Panc1 (cell line): ENCODE measurements around the gene PTPRK. TPM values are rescaled to one million over a fixed set of nuclear protein-coding genes. Genes with fewer than 3 reads are reported as not detected.

Source experiments
- ATAC-seq: fragments of 200-7000 bp; cut with Tn5 transposase; 2 replicates; pipeline ENCODE4 v1.9.1; 2020; ENCODE audit warnings: mild to moderate bottlenecking, moderate library complexity
- BruUV-seq: library from RNA; stranded (reverse); fragments of 400-500 nt; replicated peaks from 2 replicates; lab custom pipeline; 2021; lab: Mats Ljungman, UMichigan
- CTCF ChIA-PET: fragments of 300-600 bp; sonication (Branson Sonifier 250); formaldehyde crosslinking; loops from one replicate; lab custom pipeline; 2022; ENCODE audit warnings: antibody characterized with exemption; lab: Charles Lee
- POLR2A ChIA-PET: fragments of 300-600 bp; sonication (Branson Sonifier 250); formaldehyde crosslinking; loops from one replicate; lab custom pipeline; 2022; ENCODE audit warnings: antibody characterized with exemption; lab: Charles Lee
- DNase-seq: peaks from one replicate; pipeline ENCODE4 v3.0.0-alpha.2; 2010; ENCODE audit warnings: low read depth, low spot score
- H3K27ac ChIP-seq: 2 replicates; pipeline ENCODE4 v1.5.1; 2011; ENCODE audit warnings: mild to moderate bottlenecking, low read length, inconsistent platforms
- H3K27me3 ChIP-seq: fragments of 200-500 bp; sonication (Bioruptor generic); 2 replicates; pipeline ENCODE4 v1.6.0; 2014; ENCODE audit warnings: low read length, inconsistent platforms; ENCODE audit not compliant: control insufficient read depth, insufficient read depth
- H3K36me3 ChIP-seq: fragments of 200-500 bp; sonication (Bioruptor generic); 2 replicates; pipeline ENCODE4 v1.5.1; 2014; ENCODE audit warnings: inconsistent platforms, mild to moderate bottlenecking, low read length, moderate library complexity; ENCODE audit not compliant: control insufficient read depth, insufficient read depth
- H3K4me1 ChIP-seq: 2 replicates; pipeline ENCODE4 v1.5.1; 2011; ENCODE audit warnings: inconsistent platforms, mild to moderate bottlenecking, low read length, moderate library complexity; ENCODE audit not compliant: control insufficient read depth, insufficient read depth
- H3K4me3 ChIP-seq, 2 experiments: 2 replicates each; pipeline ENCODE4 v1.5.1; 2011 to 2012; ENCODE audit warnings: low read depth in 2 of 2, low read length in 2 of 2, mild to moderate bottlenecking in 2 of 2, inconsistent platforms in 1 of 2, moderate library complexity in 1 of 2
- H3K9me3 ChIP-seq: fragments of 200-500 bp; sonication (Bioruptor generic); 2 replicates; pipeline ENCODE4 v1.5.1; 2014; ENCODE audit warnings: low read depth, mild to moderate bottlenecking, inconsistent platforms, low read length, moderate library complexity; ENCODE audit not compliant: control insufficient read depth, insufficient read depth
- POLR2AphosphoS5 ChIP-seq: IDR thresholded peaks from 2 replicates; pipeline ENCODE4 v1.6.1; 2012; ENCODE audit warnings: mild to moderate bottlenecking, low read depth, low read length, moderate library complexity
- SIN3A ChIP-seq: IDR thresholded peaks from 2 replicates; pipeline ENCODE4 v1.6.1; 2012; ENCODE audit warnings: low read depth, mild to moderate bottlenecking, low read length, moderate library complexity, borderline replicate concordance; ENCODE audit not compliant: insufficient read depth
- TCF7L2 ChIP-seq: IDR thresholded peaks from 2 replicates; pipeline ENCODE4 v1.6.1; 2011; ENCODE audit warnings: mild to moderate bottlenecking, low read depth, low read length, inconsistent platforms
- in situ Hi-C: cut with HindIII; loops from 2 replicates; pipeline ENCODE4 v1.10.0; 2016; ENCODE audit warnings: low sequenced_read_pairs, low pct_unique_long_range_greater_than_20kb
- intact Hi-C: fragments of 100-400 bp; cut with micrococcal nuclease; formaldehyde crosslinking; loops from one replicate; pipeline ENCODE4 v1.10.0; 2022; ENCODE audit not compliant: unreplicated experiment
- total RNA-seq: library from RNA; stranded (reverse); gene quantifications from one replicate; pipeline ENCODE4 v1.2.1, GENCODE V29; 2021; ENCODE audit not compliant: unreplicated experiment
- TF ChIP-seq, protein P1 (sequence below), 2 experiments: IDR thresholded peaks; 2 replicates each; pipeline ENCODE4 v1.6.1; 2011 to 2012; ENCODE audit warnings: low read depth in 2 of 2, control low read depth in 1 of 2, low read length in 1 of 2, mild to moderate bottlenecking in 1 of 2, moderate library complexity in 1 of 2; ENCODE audit not compliant: insufficient read depth in 1 of 2
- TF ChIP-seq, protein P2 (sequence below): fragments of 450-650 bp; IDR thresholded peaks from 2 replicates; pipeline ENCODE4 v1.5.1; 2017; ENCODE audit warnings: mild to moderate bottlenecking

PTPRK gene
- total RNA-seq, 1 experiment from 2014 or later: 61.8 TPM

DNA sequence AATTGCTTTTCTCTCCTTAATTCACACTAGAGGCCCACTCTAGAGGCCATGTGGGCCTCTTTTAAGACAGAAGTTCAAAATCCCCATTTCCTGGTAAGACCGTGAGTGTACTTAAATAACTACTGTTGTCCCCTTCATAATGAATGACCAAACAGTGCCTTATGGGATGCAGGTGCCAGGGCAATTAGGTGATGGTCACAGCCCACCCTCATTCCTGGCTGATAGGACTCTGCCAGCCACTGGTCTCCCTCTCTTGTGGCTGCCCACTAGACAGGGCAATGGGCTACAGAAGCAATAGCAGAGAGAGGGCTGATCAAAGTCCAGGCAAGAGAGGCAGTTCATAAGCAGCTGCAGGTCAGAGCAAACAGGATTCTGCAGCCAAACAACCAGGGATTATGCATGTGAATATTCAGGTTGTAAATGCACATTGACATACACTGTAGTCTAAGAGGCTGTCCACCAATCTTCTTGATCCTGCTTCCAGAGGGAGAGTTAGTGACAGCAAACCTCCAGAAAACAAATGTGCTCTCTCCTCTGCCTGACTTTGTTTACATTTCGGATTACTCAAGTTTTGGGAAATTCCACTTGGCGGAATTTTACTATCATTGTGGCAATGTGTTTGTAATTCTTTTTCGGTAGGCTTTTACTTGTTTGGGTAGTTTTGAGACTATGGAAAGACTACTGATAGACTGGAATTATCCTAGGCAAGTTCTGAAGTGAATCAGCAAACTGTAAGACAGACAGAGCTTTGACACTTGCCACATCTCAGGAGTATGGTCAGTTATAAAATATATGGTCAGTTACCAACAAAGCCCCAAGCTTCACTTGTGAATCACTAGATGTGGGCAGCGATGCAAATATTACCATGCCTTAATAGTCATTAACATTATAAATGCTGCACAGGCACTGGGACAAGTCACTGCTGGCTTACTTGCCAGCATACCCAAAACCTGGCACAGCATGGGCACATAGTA, 12.8 kb downstream of the PTPRK start:
- no TSS peak for BruUV-seq
- no peaks in the 10 kb centered on the region for H3K36me3 ChIP-seq
- ATAC-seq (peak; percentile 52), DNase-seq (no peak)
- CTCF ChIA-PET: no interaction called here
- POLR2A ChIA-PET: no interaction called here
- intact Hi-C loops (no loop called here), in situ Hi-C loops (no loop called here)
- H3K9me3 ChIP-seq: no peaks in the 10 kb centered on the region
- H3K4me1 ChIP-seq: peaks cover 73% of the 10 kb centered on the region
- H3K27me3 ChIP-seq: no peaks in the 10 kb centered on the region
- TF ChIP-seq, protein P1, sequence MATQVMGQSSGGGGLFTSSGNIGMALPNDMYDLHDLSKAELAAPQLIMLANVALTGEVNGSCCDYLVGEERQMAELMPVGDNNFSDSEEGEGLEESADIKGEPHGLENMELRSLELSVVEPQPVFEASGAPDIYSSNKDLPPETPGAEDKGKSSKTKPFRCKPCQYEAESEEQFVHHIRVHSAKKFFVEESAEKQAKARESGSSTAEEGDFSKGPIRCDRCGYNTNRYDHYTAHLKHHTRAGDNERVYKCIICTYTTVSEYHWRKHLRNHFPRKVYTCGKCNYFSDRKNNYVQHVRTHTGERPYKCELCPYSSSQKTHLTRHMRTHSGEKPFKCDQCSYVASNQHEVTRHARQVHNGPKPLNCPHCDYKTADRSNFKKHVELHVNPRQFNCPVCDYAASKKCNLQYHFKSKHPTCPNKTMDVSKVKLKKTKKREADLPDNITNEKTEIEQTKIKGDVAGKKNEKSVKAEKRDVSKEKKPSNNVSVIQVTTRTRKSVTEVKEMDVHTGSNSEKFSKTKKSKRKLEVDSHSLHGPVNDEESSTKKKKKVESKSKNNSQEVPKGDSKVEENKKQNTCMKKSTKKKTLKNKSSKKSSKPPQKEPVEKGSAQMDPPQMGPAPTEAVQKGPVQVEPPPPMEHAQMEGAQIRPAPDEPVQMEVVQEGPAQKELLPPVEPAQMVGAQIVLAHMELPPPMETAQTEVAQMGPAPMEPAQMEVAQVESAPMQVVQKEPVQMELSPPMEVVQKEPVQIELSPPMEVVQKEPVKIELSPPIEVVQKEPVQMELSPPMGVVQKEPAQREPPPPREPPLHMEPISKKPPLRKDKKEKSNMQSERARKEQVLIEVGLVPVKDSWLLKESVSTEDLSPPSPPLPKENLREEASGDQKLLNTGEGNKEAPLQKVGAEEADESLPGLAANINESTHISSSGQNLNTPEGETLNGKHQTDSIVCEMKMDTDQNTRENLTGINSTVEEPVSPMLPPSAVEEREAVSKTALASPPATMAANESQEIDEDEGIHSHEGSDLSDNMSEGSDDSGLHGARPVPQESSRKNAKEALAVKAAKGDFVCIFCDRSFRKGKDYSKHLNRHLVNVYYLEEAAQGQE (IDR thresholded peaks at IDR 0.05; ENCODE audit: insufficient read depth in 1 of 2, low read depth in 2 of 2, low read length in 1 of 2): no peak
- TF ChIP-seq, protein P2, sequence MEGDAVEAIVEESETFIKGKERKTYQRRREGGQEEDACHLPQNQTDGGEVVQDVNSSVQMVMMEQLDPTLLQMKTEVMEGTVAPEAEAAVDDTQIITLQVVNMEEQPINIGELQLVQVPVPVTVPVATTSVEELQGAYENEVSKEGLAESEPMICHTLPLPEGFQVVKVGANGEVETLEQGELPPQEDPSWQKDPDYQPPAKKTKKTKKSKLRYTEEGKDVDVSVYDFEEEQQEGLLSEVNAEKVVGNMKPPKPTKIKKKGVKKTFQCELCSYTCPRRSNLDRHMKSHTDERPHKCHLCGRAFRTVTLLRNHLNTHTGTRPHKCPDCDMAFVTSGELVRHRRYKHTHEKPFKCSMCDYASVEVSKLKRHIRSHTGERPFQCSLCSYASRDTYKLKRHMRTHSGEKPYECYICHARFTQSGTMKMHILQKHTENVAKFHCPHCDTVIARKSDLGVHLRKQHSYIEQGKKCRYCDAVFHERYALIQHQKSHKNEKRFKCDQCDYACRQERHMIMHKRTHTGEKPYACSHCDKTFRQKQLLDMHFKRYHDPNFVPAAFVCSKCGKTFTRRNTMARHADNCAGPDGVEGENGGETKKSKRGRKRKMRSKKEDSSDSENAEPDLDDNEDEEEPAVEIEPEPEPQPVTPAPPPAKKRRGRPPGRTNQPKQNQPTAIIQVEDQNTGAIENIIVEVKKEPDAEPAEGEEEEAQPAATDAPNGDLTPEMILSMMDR: no peak
- TF ChIP-seq TCF7L2 (peak; percentile 24; the same call in 1 of the 2 replicates), POLR2AphosphoS5 (no peak), SIN3A (no peak)
- peak overlapping the region; percentile 90 for H3K27ac ChIP-seq
- H3K4me3 ChIP-seq: peak overlapping the region in 1 of 2 experiments; percentile 46; a peak in 3 of 4 replicates

DNA sequence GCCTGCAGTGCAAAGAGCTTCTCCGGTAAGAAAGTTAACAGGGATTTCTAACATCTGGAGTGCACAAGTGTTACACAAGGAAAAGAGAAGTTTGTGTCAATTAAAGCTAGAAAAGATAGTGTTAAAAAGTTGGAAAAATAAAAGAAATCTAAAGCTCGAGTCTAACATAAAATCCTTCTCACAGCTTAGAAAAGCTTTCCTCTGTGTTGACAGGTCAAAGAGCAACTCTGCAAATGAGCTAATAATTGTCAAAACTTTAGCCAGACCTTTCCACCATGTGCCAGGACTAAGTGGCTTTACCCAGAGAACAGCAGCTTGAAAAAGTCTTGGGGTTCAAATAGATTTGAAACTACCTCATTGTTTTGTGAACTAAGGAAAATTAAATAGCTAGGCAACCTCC, 14.8 kb downstream of the PTPRK start:
- Histone ChIP-seq H3K36me3 (no peaks in the 10 kb centered on the region), H3K9me3 (no peaks in the 10 kb centered on the region), H3K27ac (peak overlapping the region; percentile 90), H3K27me3 (no peaks in the 10 kb centered on the region), H3K4me3 (no peak overlapping the region; a peak in 1 of 4 replicates), H3K4me1 (peaks cover 53% of the 10 kb centered on the region)
- ChIA-PET CTCF (interaction anchor here (0.7 kb wide), 1 partner anchor 650 kb away, joined by 4 read pairs; no protein-coding TSS in a partner anchor), POLR2A (no interaction called here)
- TF ChIP-seq, protein P2: no peak
- TF ChIP-seq TCF7L2: no peak
- no peak for TF ChIP-seq SIN3A
- no peak for TF ChIP-seq POLR2AphosphoS5
- TF ChIP-seq, protein P1 (IDR thresholded peaks at IDR 0.05; ENCODE audit: insufficient read depth in 1 of 2, low read depth in 2 of 2, low read length in 1 of 2): no peak
- DNase-seq (no peak), ATAC-seq (no peak)
- in situ Hi-C loops (no loop called here), intact Hi-C loops (no loop called here)
- BruUV-seq: no TSS peak
